Liver (tissue), 3 donors: ENCODE results near the gene DLAT.

Experiments
- FOXA1 ChIP-seq: IDR thresholded peaks from 2 replicates; pipeline ENCODE4 v1.6.1; 2016; ENCODE audit warnings: antibody characterized with exemption
- HNF4G ChIP-seq: IDR thresholded peaks from 2 replicates; pipeline ENCODE4 v1.6.1; 2016; ENCODE audit warnings: antibody characterized with exemption
- JUND ChIP-seq, 2 donors: IDR thresholded peaks; 2 replicates each; pipeline ENCODE4 v1.6.1; 2016; ENCODE audit warnings: antibody characterized with exemption in 2 of 2
- NR2F2 ChIP-seq: IDR thresholded peaks from 2 replicates; pipeline ENCODE4 v1.6.1; 2016; ENCODE audit warnings: antibody characterized with exemption
- RAD21 ChIP-seq, 2 donors: IDR thresholded peaks; 2 replicates each; pipeline ENCODE4 v1.6.1; 2016; ENCODE audit warnings: antibody characterized with exemption in 2 of 2, mild to moderate bottlenecking in 2 of 2
- RXRA ChIP-seq, 2 donors: IDR thresholded peaks; 2 replicates each; pipeline ENCODE4 v1.6.1; 2017 to 2018; ENCODE audit warnings: antibody characterized with exemption in 2 of 2, mild to moderate bottlenecking in 1 of 2
- SP1 ChIP-seq: IDR thresholded peaks from 2 replicates; pipeline ENCODE4 v1.6.1; 2018; ENCODE audit warnings: antibody characterized with exemption, mild to moderate bottlenecking
- YY1 ChIP-seq: IDR thresholded peaks from 2 replicates; pipeline ENCODE4 v1.6.1; 2016; ENCODE audit warnings: antibody characterized with exemption, mild to moderate bottlenecking
- TF ChIP-seq, protein P1 (sequence below): fragments of 150-350 bp; IDR thresholded peaks from 2 replicates; pipeline ENCODE4 v1.5.1; 2017; ENCODE audit warnings: improper control_type of control experiment, low read depth, low read length; ENCODE audit not compliant: missing input control
- TF ChIP-seq, protein P2 (sequence below): IDR thresholded peaks from 2 replicates; pipeline ENCODE4 v1.6.1; 2016; ENCODE audit warnings: antibody characterized with exemption
- donor health status: healthy.
- donor health status: healthy.

DNA sequence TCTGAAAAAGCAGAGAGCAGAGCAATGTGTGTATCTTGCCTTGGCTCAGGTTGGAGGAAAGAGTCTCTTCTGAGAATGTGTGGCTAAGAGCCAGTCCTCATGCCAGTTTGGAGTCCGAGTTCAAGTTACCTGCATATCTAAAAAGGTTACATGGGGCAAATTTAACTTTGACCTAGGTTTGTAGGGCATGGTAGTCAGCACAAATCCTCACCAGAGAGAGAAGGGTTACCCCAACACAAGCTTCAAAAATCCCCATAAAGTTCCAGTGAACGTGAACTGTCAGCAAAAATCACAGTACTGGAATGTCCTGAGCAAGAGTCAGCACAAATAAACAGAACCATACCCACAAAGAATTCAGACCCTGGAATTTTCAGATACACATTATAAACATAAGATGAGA is 75.3 kb downstream of the DLAT start:
- TF ChIP-seq, protein P1, sequence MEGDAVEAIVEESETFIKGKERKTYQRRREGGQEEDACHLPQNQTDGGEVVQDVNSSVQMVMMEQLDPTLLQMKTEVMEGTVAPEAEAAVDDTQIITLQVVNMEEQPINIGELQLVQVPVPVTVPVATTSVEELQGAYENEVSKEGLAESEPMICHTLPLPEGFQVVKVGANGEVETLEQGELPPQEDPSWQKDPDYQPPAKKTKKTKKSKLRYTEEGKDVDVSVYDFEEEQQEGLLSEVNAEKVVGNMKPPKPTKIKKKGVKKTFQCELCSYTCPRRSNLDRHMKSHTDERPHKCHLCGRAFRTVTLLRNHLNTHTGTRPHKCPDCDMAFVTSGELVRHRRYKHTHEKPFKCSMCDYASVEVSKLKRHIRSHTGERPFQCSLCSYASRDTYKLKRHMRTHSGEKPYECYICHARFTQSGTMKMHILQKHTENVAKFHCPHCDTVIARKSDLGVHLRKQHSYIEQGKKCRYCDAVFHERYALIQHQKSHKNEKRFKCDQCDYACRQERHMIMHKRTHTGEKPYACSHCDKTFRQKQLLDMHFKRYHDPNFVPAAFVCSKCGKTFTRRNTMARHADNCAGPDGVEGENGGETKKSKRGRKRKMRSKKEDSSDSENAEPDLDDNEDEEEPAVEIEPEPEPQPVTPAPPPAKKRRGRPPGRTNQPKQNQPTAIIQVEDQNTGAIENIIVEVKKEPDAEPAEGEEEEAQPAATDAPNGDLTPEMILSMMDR = no peak
- TF ChIP-seq RAD21 (IDR thresholded peaks at IDR 0.05) (no peak), YY1 (no peak), FOXA1 (no peak), JUND (IDR thresholded peaks at IDR 0.05) (no peak), SP1 (no peak), RXRA (IDR thresholded peaks at IDR 0.05) (peak in 1 of 2 donors; percentile 19), NR2F2 (no peak), HNF4G (no peak)
- TF ChIP-seq, protein P2, sequence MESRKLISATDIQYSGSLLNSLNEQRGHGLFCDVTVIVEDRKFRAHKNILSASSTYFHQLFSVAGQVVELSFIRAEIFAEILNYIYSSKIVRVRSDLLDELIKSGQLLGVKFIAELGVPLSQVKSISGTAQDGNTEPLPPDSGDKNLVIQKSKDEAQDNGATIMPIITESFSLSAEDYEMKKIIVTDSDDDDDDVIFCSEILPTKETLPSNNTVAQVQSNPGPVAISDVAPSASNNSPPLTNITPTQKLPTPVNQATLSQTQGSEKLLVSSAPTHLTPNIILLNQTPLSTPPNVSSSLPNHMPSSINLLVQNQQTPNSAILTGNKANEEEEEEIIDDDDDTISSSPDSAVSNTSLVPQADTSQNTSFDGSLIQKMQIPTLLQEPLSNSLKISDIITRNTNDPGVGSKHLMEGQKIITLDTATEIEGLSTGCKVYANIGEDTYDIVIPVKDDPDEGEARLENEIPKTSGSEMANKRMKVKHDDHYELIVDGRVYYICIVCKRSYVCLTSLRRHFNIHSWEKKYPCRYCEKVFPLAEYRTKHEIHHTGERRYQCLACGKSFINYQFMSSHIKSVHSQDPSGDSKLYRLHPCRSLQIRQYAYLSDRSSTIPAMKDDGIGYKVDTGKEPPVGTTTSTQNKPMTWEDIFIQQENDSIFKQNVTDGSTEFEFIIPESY = no peak
